Measurements from ENCODE around the gene CBX4.

The CBX4 gene

GRCh38 chr17:79794659-79795511, 44.4 kb downstream of the CBX4 start:
- peaks cover 14% of the 10 kb centered on the region for H3K27me3 ChIP-seq (ENCODE audit: control insufficient read depth, insufficient read depth, low read length)
- no peaks in the 10 kb centered on the region for H3K9me3 ChIP-seq (ENCODE audit: control insufficient read depth, low read length)
- H2AFZ ChIP-seq, result no peak overlapping the region
- H3K4me3 ChIP-seq (ENCODE audit: low read depth, low read length), result no peak overlapping the region
- H3K4me2 ChIP-seq (ENCODE audit: low read length), result no peak overlapping the region
- peaks cover 8% of the 10 kb centered on the region for H3K4me1 ChIP-seq
- H3K27ac ChIP-seq, result no peak overlapping the region
- H3K36me3 ChIP-seq (ENCODE audit: control insufficient read depth, insufficient read depth, low read length), result no peaks in the 10 kb centered on the region
- no peak overlapping the region for H3K9ac ChIP-seq
- TF ChIP-seq CTCF (IDR thresholded peaks at IDR 0.05), result no peak
- H3K79me2 ChIP-seq, result no peaks in the 10 kb centered on the region

GRCh38 chr17:79793924-79794304, 45.3 kb downstream of the CBX4 start:
- no peak for TF ChIP-seq CTCF (IDR thresholded peaks at IDR 0.05)
- no peaks in the 10 kb centered on the region for H3K9me3 ChIP-seq (ENCODE audit: control insufficient read depth, low read length)
- no peak overlapping the region for H2AFZ ChIP-seq
- no peak overlapping the region for H3K4me3 ChIP-seq (ENCODE audit: low read depth, low read length)
- no peaks in the 10 kb centered on the region for H3K79me2 ChIP-seq
- H3K4me2 ChIP-seq (ENCODE audit: low read length), result no peak overlapping the region
- no peak overlapping the region for H3K27ac ChIP-seq
- H3K9ac ChIP-seq, result no peak overlapping the region
- peaks cover 8% of the 10 kb centered on the region for H3K27me3 ChIP-seq (ENCODE audit: control insufficient read depth, insufficient read depth, low read length)
- peaks cover 8% of the 10 kb centered on the region for H3K4me1 ChIP-seq
- no peaks in the 10 kb centered on the region for H3K36me3 ChIP-seq (ENCODE audit: control insufficient read depth, insufficient read depth, low read length)

- Histone ChIP-seq H3K9me3 (ENCODE audit: control insufficient read depth, low read length) (no peaks in the 10 kb centered on the region), H3K9ac (no peak overlapping the region), H3K4me3 (ENCODE audit: low read depth, low read length) (no peak overlapping the region)
Measured at GRCh38 chr17:79792984-79793923, 46.0 kb downstream of the CBX4 start.

DNA sequence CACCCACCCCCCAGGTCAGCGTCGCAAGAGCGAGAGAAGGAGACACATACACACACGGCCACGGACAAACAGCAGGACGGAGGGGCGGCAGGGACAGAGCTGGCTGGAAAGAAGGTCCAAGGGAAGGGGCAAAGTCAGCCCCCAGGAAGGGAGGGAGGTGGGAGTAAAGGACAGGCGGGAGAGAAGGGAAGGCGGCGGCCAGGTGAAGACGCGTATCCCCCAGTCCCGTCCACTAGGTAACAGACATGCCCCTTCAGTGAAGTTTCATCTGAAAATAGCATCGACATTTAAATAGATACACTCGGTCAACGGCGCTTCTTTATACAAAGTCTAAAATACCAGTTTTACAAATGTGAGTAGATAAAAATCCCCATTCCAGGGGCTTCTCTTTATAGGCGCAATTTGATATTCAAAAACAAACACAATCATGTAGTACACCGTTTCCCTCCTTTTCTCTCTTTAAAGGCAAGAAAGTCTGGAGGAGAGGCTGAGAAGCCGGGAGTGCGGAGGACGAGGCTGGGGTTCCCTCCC, 46.8 kb downstream of the CBX4 start:
- Histone ChIP-seq H3K4me1 (no peaks in the 10 kb centered on the region), H3K4me2 (ENCODE audit: low read length) (no peak overlapping the region), H3K36me3 (ENCODE audit: control insufficient read depth, insufficient read depth, low read length) (no peaks in the 10 kb centered on the region), H3K27ac (no peak overlapping the region), H3K9me3 (ENCODE audit: control insufficient read depth, low read length) (no peaks in the 10 kb centered on the region), H3K27me3 (ENCODE audit: control insufficient read depth, insufficient read depth, low read length) (peaks cover 8% of the 10 kb centered on the region), H2AFZ (no peak overlapping the region), H3K79me2 (no peaks in the 10 kb centered on the region), H3K4me3 (ENCODE audit: low read depth, low read length) (no peak overlapping the region), H3K9ac (no peak overlapping the region)
- no peak for TF ChIP-seq CTCF (IDR thresholded peaks at IDR 0.05)

More at GRCh38 chr17:79792984-79793923, 46.0 kb downstream of the CBX4 start:
- H3K27me3 ChIP-seq (ENCODE audit: control insufficient read depth, insufficient read depth, low read length), result peaks cover 8% of the 10 kb centered on the region
- H3K27ac ChIP-seq, result no peak overlapping the region
- H3K36me3 ChIP-seq (ENCODE audit: control insufficient read depth, insufficient read depth, low read length), result no peaks in the 10 kb centered on the region
- peaks cover 5% of the 10 kb centered on the region for H3K4me1 ChIP-seq
- H3K79me2 ChIP-seq, result no peaks in the 10 kb centered on the region
- H2AFZ ChIP-seq, result no peak overlapping the region
- no peak for TF ChIP-seq CTCF (IDR thresholded peaks at IDR 0.05)
- no peak overlapping the region for H3K4me2 ChIP-seq (ENCODE audit: low read length)
